H1 (cell line): ENCODE measurements around the gene CCDC154. TPM values are rescaled to one million over a fixed set of nuclear protein-coding genes. Genes with fewer than 3 reads are reported as not detected.

ENCODE experiments used
- CTCF ChIA-PET: fragments of 300-600 bp; sonication (Branson Sonifier 250); formaldehyde crosslinking; loops from one replicate; lab custom pipeline; 2021; ENCODE audit not compliant: partially characterized antibody; lab: Charles Lee
- POLR2A ChIA-PET: fragments of 300-600 bp; sonication (Branson Sonifier 250); formaldehyde crosslinking; loops from one replicate; lab custom pipeline; 2021; ENCODE audit warnings: inconsistent platforms; ENCODE audit not compliant: partially characterized antibody; lab: Charles Lee
- DNase-seq, 2 experiments: peaks; one replicate each; pipeline versions ENCODE4 v3.0.0 to v3.0.0-alpha.2; 2010 to 2022; ENCODE audit warnings: low spot score in 2 of 2, low read depth in 1 of 2, mixed read lengths in 1 of 2
- FAIRE-seq: peaks from 2 replicates; lab custom pipeline; 2011; peaks lifted over from hg19 to GRCh38; lab: Jason Lieb, UNC
- H2AFZ ChIP-seq: 2 replicates; pipeline ENCODE4 v1.8.1; 2012; ENCODE audit warnings: low read length, inconsistent platforms
- H2AK5ac ChIP-seq: 2 replicates; pipeline ENCODE4 v1.6.1; 2013; ENCODE audit warnings: low read depth, low read length
- H2BK120ac ChIP-seq: replicated peaks from 2 replicates; pipeline ENCODE3; 2013; ENCODE audit warnings: low read depth, low read length, inconsistent platforms
- H2BK12ac ChIP-seq: 2 replicates; pipeline ENCODE4 v1.6.1; 2013; ENCODE audit warnings: low read depth, low read length
- H2BK15ac ChIP-seq: 2 replicates; pipeline ENCODE4 v1.6.1; 2013; ENCODE audit warnings: low read length
- H2BK20ac ChIP-seq: 2 replicates; pipeline ENCODE4 v1.6.1; 2013; ENCODE audit warnings: low read length
- H2BK5ac ChIP-seq: 2 replicates; pipeline ENCODE4 v1.6.1; 2013; ENCODE audit warnings: low read depth, low read length
- H3K14ac ChIP-seq: 2 replicates; pipeline ENCODE4 v1.6.1; 2013; ENCODE audit warnings: inconsistent platforms; ENCODE audit not compliant: insufficient read length
- H3K18ac ChIP-seq: 2 replicates; pipeline ENCODE4 v1.6.1; 2013; ENCODE audit warnings: low read length; ENCODE audit errors: extremely low read depth
- H3K23ac ChIP-seq: 2 replicates; pipeline ENCODE4 v1.6.1; 2013; ENCODE audit warnings: inconsistent platforms; ENCODE audit not compliant: insufficient read length
- H3K23me2 ChIP-seq: 2 replicates; pipeline ENCODE4 v1.6.1; 2013; ENCODE audit warnings: low read depth, low read length
- H3K27ac ChIP-seq: 2 replicates; pipeline ENCODE4 v1.6.1; 2011; ENCODE audit warnings: low read depth, low read length, inconsistent platforms
- H3K27me3 ChIP-seq, 4 experiments: replicated peaks in 1 of 4; 1 replicate in 1 of 4; 2 replicates in 3 of 4; pipeline versions ENCODE4 v1.6.1 to v1.8.1; 2011 to 2013; ENCODE audit warnings: low read length in 3 of 4, mild to moderate bottlenecking in 3 of 4, inconsistent platforms in 2 of 4, mixed read lengths in 2 of 4, moderate library complexity in 1 of 4; ENCODE audit not compliant: control insufficient read depth in 3 of 4, insufficient read depth in 3 of 4; ENCODE audit errors: extremely low read depth in 1 of 4
- H3K36me3 ChIP-seq, 4 experiments: 2 replicates each; pipeline versions ENCODE4 v1.6.1 to v1.8.1; 2011 to 2013; ENCODE audit warnings: mild to moderate bottlenecking in 4 of 4, low read length in 3 of 4, moderate library complexity in 2 of 4, control low read depth in 1 of 4, inconsistent platforms in 1 of 4; ENCODE audit not compliant: insufficient read depth in 4 of 4, control insufficient read depth in 2 of 4
- H3K4ac ChIP-seq: replicated peaks from 2 replicates; pipeline ENCODE3; 2013; ENCODE audit warnings: low read length, low read depth, mixed read lengths, inconsistent platforms; ENCODE audit not compliant: insufficient read length
- H3K4me1 ChIP-seq, 4 experiments: replicated peaks in 1 of 4; 1 replicate in 1 of 4; 2 replicates in 3 of 4; pipeline versions ENCODE4 v1.6.1 to v1.8.1; 2011 to 2013; ENCODE audit warnings: low read length in 3 of 4, inconsistent platforms in 2 of 4, mixed read lengths in 1 of 4; ENCODE audit not compliant: insufficient read depth in 4 of 4, control insufficient read depth in 3 of 4
- H3K4me2 ChIP-seq, 2 experiments: 2 replicates each; pipeline versions ENCODE4 v1.6.1 to v1.8.1; 2011 to 2013; ENCODE audit warnings: low read depth in 2 of 2, low read length in 2 of 2, control low read depth in 1 of 2, inconsistent platforms in 1 of 2, mild to moderate bottlenecking in 1 of 2; ENCODE audit not compliant: insufficient read depth in 1 of 2
- H3K4me3 ChIP-seq, 4 experiments: fragments of 200-600, 300-600 bp in 1 of 4; sonication (generic), shearing (Covaris generic), sonication (Bioruptor Twin) in 1 of 4; 2 replicates each; pipeline versions ENCODE4 v1.5.1 to v1.8.1; 2011 to 2016; ENCODE audit warnings: low read length in 4 of 4, low read depth in 3 of 4, control low read depth in 2 of 4, inconsistent platforms in 2 of 4, mild to moderate bottlenecking in 2 of 4, mixed read lengths in 1 of 4, moderate library complexity in 1 of 4; ENCODE audit not compliant: insufficient read depth in 2 of 4; ENCODE audit errors: extremely low read depth in 1 of 4
- H3K56ac ChIP-seq: replicated peaks from 2 replicates; pipeline ENCODE3; 2013; ENCODE audit warnings: low read depth, mild to moderate bottlenecking, mixed read lengths, low read length, inconsistent platforms; ENCODE audit not compliant: insufficient read length
- H3K79me1 ChIP-seq: 2 replicates; pipeline ENCODE4 v1.6.1; 2013; ENCODE audit warnings: low read depth, low read length, control low read depth
- H3K79me2 ChIP-seq, 2 experiments: 2 replicates each; pipeline versions ENCODE4 v1.6.1 to v1.8.1; 2012 to 2013; ENCODE audit warnings: low read length in 2 of 2, mild to moderate bottlenecking in 2 of 2, inconsistent platforms in 1 of 2; ENCODE audit not compliant: insufficient read depth in 2 of 2, control insufficient read depth in 1 of 2
- H3K9ac ChIP-seq, 4 experiments: replicated peaks in 1 of 4; 1 replicate in 1 of 4; 2 replicates in 3 of 4; pipeline versions ENCODE4 v1.6.1 to v1.8.1; 2011 to 2013; ENCODE audit warnings: low read depth in 3 of 4, low read length in 3 of 4, control low read depth in 2 of 4, mild to moderate bottlenecking in 2 of 4, moderate library complexity in 2 of 4, inconsistent platforms in 1 of 4; ENCODE audit errors: extremely low read depth in 1 of 4
- H3K9me3 ChIP-seq, 2 experiments: 2 replicates each; pipeline versions ENCODE4 v1.6.1 to v1.8.1; 2012 to 2013; ENCODE audit warnings: mild to moderate bottlenecking in 2 of 2, moderate library complexity in 2 of 2, control low read depth in 1 of 2, inconsistent platforms in 1 of 2, low read depth in 1 of 2, low read length in 1 of 2, mixed read lengths in 1 of 2; ENCODE audit not compliant: insufficient read depth in 2 of 2
- H4K20me1 ChIP-seq, 2 experiments: replicated peaks in 1 of 2; 2 replicates each; pipeline versions ENCODE3 to v1.8.1; 2011 to 2013; ENCODE audit warnings: inconsistent platforms in 2 of 2, low read length in 2 of 2, mild to moderate bottlenecking in 1 of 2; ENCODE audit not compliant: insufficient read depth in 2 of 2, control insufficient read depth in 1 of 2
- H4K5ac ChIP-seq: 2 replicates; pipeline ENCODE4 v1.6.1; 2013; ENCODE audit warnings: low read length, low read depth, mixed read lengths, inconsistent platforms; ENCODE audit not compliant: insufficient read length
- H4K8ac ChIP-seq: 2 replicates; pipeline ENCODE4 v1.8.0; 2013; ENCODE audit warnings: mild to moderate bottlenecking, moderate library complexity, low read length, inconsistent platforms; ENCODE audit not compliant: insufficient read depth; ENCODE audit errors: extremely low read depth
- H4K91ac ChIP-seq: replicated peaks from 2 replicates; pipeline ENCODE3; 2013; ENCODE audit warnings: low read length, mixed read lengths, inconsistent platforms; ENCODE audit not compliant: insufficient read length
- ASH2L ChIP-seq: fragments of 200-600, 300-600 bp; sonication (generic); IDR thresholded peaks from one replicate; pipeline ENCODE4 v1.7.1; 2017; ENCODE audit warnings: low read length
- CTBP2 ChIP-seq: IDR thresholded peaks from 2 replicates; pipeline ENCODE4 v1.7.0; 2011; ENCODE audit warnings: borderline replicate concordance, mild to moderate bottlenecking, moderate library complexity, mixed read lengths, low read length; ENCODE audit not compliant: insufficient read depth, insufficient read length
- SRF ChIP-seq: IDR thresholded peaks from 2 replicates; pipeline ENCODE4 v1.6.1; 2011; ENCODE audit warnings: mild to moderate bottlenecking, low read depth, low read length, moderate library complexity
- WGBS, 2 experiments: shearing (Covaris generic) in 1 of 2; methylation state at CpG; one replicate each; pipeline versions ENCODE4 v1.1.6 to v1.1.7; 2013 to 2015; ENCODE audit warnings: low lambda C conversion rate in 2 of 2, mixed read lengths in 2 of 2, inconsistent platforms in 1 of 2, low coverage in 1 of 2, missing lambda C conversion rate in 1 of 2; ENCODE audit not compliant: insufficient replicate concordance in 2 of 2, insufficient coverage in 1 of 2, insufficient read length in 1 of 2; ENCODE audit errors: extremely low coverage in 1 of 2, missing lambda C conversion rate in 1 of 2; 5-methylcytosine and 5-hydroxymethylcytosine counted together
- polyA plus RNA-seq, 7 experiments: library from polyadenylated mRNA; depleted of rRNA in 3 of 7; stranded (reverse) in 5 of 7; unstranded in 2 of 7; fragments of >200 nt in 5 of 7; fragments of 200-250 nt in 2 of 7; gene quantifications; 1 replicate in 5 of 7; 2 replicates in 1 of 7; 4 replicates in 1 of 7; pipeline versions ENCODE4 v1.2.1 to v1.2.3, GENCODE V29; 2011 to 2013; ENCODE audit warnings: missing spikeins in 2 of 7, mixed read lengths in 2 of 7
- total RNA-seq: library from RNA; stranded (reverse); fragmentation: NEBNext Ultra II Directional; extraction: Animal tissue kit (Norgen Biotek cat#: 25700); gene quantifications from 2 replicates; pipeline ENCODE4 v1.2.1, GENCODE V29; 2021

Gene CCDC154
- total and polyA plus RNA-seq, 2 of the 8 experiments (the other 6 are each of a cell fraction or from before 2014, with no cell fraction given): 0.15 to 0.88 TPM

DNA sequence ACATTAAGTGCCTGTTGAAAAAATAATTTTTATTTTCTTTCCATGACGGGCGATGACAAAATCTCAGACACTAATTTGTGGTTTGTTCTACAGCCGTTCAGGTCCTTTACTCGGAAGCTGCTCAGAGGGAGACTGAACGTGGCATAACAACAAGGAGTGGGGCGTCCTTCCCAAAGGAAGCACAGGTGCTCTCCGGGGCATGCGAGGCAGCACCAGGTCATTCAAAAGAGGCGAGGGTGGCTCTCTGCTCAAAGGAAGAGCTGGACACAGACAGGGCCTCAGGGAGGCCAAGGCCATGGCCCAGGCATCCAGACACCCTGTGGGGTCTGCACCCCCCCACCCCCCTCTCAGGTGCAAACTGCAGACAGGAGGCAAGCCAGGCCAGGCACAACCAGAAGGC is 46.0 kb downstream of the CCDC154 start:
- no peak overlapping the region for H2BK120ac ChIP-seq
- no peaks in the 10 kb centered on the region; a peak in 1 of 4 replicates for H3K79me2 ChIP-seq
- no peak overlapping the region for H3K9ac ChIP-seq
- no peak overlapping the region for H2AK5ac ChIP-seq
- no peak overlapping the region for H3K27ac ChIP-seq
- no peaks in the 10 kb centered on the region for H3K23me2 ChIP-seq
- H3K4me1 ChIP-seq: no peaks in the 10 kb centered on the region
- TF ChIP-seq CTBP2: no peak
- TF ChIP-seq ASH2L: no peak
- no peak for TF ChIP-seq SRF
- 92% methylated on average over 9 of the region's 9 CpGs; no CpG with 5 or more reads in 1 of the 2 experiments for WGBS, 2 experiments
- H3K4me2 ChIP-seq: no peak overlapping the region
- H4K20me1 ChIP-seq: peaks cover 0 to 5% of the 10 kb centered on the region in 2 experiments
- no peak overlapping the region for H2BK5ac ChIP-seq
- peaks cover 0 to 19% (median 2%) of the 10 kb centered on the region in 4 experiments; a peak in 3 of 8 replicates for H3K36me3 ChIP-seq
- H4K91ac ChIP-seq: no peak overlapping the region
- H2AFZ ChIP-seq: no peak overlapping the region
- H2BK15ac ChIP-seq: no peak overlapping the region
- no peak overlapping the region for H3K14ac ChIP-seq
- no peak overlapping the region for H4K5ac ChIP-seq
- H2BK20ac ChIP-seq: no peak overlapping the region
- CTCF ChIA-PET: interaction anchor here (1.3 kb wide), 1 partner anchor 35 kb away, joined by 4 read pairs; no protein-coding TSS in a partner anchor
- no peaks in the 10 kb centered on the region for H3K79me1 ChIP-seq
- H3K56ac ChIP-seq: no peak overlapping the region
- FAIRE-seq (no peak), DNase-seq (no peak)
- H3K23ac ChIP-seq: no peak overlapping the region
- H3K9me3 ChIP-seq: no peaks in the 10 kb centered on the region
- H4K8ac ChIP-seq: no peak overlapping the region
- H3K18ac ChIP-seq: no peak overlapping the region
- H3K4me3 ChIP-seq: no peak overlapping the region
- H3K4ac ChIP-seq: no peak overlapping the region
- H3K27me3 ChIP-seq: no peaks in the 10 kb centered on the region
- no peak overlapping the region for H2BK12ac ChIP-seq
- POLR2A ChIA-PET: interaction anchor here (1.3 kb wide), 1 partner anchor 12 kb away, joined by 3 read pairs; no protein-coding TSS in a partner anchor
